ENCODE results near the gene KDR.

- TF ChIP-seq POLR2A (IDR thresholded peaks at IDR 0.05) = no peak
- no peak for TF ChIP-seq CTCF (IDR thresholded peaks at IDR 0.05)
- TF ChIP-seq EP300 (IDR thresholded peaks at IDR 0.05) = no peak
Observed at GRCh38 chr4:55098456-55099204, 26.8 kb downstream of the KDR start.

All from ovary (tissue), 3 donors.